Nephron progenitor cell (in vitro differentiated cells): ENCODE results near the gene PDGFC.

Experiments
- DNase-seq: peaks from one replicate; pipeline ENCODE4 v3.0.0; 2021
- H3K27ac Mint-ChIP-seq: 2 replicates; pipeline ENCODE4 v1.8.0; 2021; ENCODE audit warnings: mild to moderate bottlenecking, moderate library complexity, mixed read lengths
- H3K27me3 Mint-ChIP-seq: 2 replicates; pipeline ENCODE4 v1.8.0; 2021; ENCODE audit warnings: mild to moderate bottlenecking, low read depth, mixed read lengths; ENCODE audit not compliant: poor library complexity
- H3K36me3 Mint-ChIP-seq: 2 replicates; pipeline ENCODE4 v1.8.0; 2021; ENCODE audit warnings: low read depth, mixed read lengths
- H3K4me1 Mint-ChIP-seq: 2 replicates; pipeline ENCODE4 v1.8.0; 2021; ENCODE audit warnings: mixed read lengths
- H3K4me3 Mint-ChIP-seq: 2 replicates; pipeline ENCODE4 v1.8.0; 2021; ENCODE audit warnings: mild to moderate bottlenecking, moderate library complexity, mixed read lengths
- H3K9me3 Mint-ChIP-seq: 2 replicates; pipeline ENCODE4 v1.8.0; 2021; ENCODE audit warnings: mild to moderate bottlenecking, moderate library complexity, mixed read lengths
- TF ChIP-seq, protein P1 (sequence below): fragments of 200-600 bp; sonication (generic); IDR thresholded peaks from 2 replicates; pipeline ENCODE4 v1.5.0; 2021; ENCODE audit warnings: antibody characterized with exemption

PDGFC gene, protein sequence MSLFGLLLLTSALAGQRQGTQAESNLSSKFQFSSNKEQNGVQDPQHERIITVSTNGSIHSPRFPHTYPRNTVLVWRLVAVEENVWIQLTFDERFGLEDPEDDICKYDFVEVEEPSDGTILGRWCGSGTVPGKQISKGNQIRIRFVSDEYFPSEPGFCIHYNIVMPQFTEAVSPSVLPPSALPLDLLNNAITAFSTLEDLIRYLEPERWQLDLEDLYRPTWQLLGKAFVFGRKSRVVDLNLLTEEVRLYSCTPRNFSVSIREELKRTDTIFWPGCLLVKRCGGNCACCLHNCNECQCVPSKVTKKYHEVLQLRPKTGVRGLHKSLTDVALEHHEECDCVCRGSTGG

DNA sequence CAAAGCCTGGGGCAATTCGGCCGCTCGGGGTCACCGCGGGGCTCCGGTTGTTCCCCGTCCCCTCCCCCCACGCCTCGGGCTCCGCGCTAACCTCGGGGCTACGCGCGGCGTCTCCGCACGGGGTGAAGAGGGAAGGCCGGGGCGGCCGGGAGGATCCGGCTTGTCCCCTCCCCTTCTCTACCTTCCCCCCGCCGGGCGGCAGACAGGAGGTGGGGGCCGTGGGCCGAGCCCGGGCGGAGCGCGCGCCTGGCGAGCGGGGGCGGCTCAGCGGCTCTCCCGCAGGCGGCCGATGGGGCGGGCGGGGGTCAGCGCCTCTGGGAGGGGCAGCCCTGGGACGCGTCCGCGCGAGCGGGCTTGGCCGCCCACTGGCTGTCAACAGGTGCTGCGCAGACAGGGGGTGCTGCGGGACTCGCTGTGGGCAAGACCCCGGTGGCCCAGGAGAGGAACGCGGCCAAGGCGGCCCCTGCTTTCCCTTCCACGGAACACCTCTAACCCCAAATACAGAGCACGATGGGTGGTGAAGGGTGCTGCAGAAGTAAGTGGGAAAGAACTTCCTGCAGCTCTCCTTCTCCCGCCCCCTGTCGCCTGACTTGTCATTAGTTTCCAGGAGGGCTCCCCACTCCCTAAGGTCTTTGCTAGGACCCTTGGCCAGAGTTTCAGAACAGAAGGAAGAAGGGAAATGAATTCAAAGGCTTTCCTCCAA lies at the start of gene PDGFC:
Gene PDGFC, minus strand, starts transcription at position 124 of the 703 bp plus-strand sequence. CDS start 896 bp downstream, outside the sequence.
- Mint-ChIP-seq H3K27me3 (peaks cover 13% of the 10 kb centered on the region), H3K27ac (peak within 1 kb of the TSS; percentile 83), H3K4me3 (peak within 1 kb of the TSS; percentile 94), H3K9me3 (no peaks in the 10 kb centered on the region), H3K4me1 (peaks cover 67% of the 10 kb centered on the region), H3K36me3 (no peaks in the 10 kb centered on the region)
- TF ChIP-seq, protein P1, sequence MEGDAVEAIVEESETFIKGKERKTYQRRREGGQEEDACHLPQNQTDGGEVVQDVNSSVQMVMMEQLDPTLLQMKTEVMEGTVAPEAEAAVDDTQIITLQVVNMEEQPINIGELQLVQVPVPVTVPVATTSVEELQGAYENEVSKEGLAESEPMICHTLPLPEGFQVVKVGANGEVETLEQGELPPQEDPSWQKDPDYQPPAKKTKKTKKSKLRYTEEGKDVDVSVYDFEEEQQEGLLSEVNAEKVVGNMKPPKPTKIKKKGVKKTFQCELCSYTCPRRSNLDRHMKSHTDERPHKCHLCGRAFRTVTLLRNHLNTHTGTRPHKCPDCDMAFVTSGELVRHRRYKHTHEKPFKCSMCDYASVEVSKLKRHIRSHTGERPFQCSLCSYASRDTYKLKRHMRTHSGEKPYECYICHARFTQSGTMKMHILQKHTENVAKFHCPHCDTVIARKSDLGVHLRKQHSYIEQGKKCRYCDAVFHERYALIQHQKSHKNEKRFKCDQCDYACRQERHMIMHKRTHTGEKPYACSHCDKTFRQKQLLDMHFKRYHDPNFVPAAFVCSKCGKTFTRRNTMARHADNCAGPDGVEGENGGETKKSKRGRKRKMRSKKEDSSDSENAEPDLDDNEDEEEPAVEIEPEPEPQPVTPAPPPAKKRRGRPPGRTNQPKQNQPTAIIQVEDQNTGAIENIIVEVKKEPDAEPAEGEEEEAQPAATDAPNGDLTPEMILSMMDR: peak; percentile 30
- DNase-seq: peak; percentile 88

DNA sequence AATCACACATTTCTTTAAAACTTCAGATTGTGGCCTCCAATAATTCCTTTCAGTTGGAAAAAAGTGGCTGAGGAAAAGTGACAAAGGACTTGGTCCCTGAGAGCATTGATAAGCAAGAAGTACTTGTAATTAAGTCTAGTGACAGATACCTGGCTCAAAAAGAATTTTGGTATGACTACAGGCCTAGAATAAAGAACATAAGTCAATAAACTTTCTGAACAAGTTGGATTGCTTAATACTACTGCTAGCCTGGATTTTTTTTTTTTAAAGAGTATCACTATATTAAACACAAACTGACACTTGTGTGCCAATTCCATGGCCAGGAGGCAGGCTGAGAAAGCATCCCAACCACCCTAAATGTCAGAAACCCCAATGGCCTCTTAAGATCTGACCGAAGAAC lies 49.3 kb upstream of the PDGFC start:
- TF ChIP-seq, protein P1: no peak
- Mint-ChIP-seq H3K4me3 (no peak overlapping the region), H3K36me3 (no peaks in the 10 kb centered on the region), H3K9me3 (no peaks in the 10 kb centered on the region), H3K4me1 (no peaks in the 10 kb centered on the region), H3K27ac (no peak overlapping the region), H3K27me3 (no peaks in the 10 kb centered on the region)
- no peak for DNase-seq

DNA sequence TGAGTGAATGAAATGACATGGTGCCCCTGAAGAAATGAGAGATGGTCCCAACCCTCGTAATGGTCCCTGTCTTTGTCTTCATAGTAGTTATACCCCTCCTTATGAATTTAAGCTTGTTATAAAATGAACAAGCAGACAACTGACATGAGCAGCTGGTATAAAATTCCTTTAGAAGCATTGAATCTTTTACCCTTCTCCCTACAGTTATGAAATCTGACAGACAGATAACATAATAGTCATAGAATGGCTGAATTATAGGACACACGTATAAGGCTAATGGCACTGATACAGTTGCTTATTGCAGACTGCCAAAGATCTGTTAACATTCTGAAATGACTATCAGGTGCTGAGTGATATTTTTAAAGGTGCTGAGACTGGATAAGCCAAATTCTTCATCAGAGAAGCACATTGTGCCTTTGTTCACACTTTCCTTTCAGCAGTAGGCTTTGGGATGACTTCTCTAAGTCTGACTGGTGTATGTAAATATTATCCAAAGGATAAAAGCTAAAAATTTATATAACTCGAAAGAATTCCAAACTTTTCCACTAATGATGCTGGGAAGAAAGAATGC lies 47.4 kb upstream of the PDGFC start:
- no peak for DNase-seq

DNA sequence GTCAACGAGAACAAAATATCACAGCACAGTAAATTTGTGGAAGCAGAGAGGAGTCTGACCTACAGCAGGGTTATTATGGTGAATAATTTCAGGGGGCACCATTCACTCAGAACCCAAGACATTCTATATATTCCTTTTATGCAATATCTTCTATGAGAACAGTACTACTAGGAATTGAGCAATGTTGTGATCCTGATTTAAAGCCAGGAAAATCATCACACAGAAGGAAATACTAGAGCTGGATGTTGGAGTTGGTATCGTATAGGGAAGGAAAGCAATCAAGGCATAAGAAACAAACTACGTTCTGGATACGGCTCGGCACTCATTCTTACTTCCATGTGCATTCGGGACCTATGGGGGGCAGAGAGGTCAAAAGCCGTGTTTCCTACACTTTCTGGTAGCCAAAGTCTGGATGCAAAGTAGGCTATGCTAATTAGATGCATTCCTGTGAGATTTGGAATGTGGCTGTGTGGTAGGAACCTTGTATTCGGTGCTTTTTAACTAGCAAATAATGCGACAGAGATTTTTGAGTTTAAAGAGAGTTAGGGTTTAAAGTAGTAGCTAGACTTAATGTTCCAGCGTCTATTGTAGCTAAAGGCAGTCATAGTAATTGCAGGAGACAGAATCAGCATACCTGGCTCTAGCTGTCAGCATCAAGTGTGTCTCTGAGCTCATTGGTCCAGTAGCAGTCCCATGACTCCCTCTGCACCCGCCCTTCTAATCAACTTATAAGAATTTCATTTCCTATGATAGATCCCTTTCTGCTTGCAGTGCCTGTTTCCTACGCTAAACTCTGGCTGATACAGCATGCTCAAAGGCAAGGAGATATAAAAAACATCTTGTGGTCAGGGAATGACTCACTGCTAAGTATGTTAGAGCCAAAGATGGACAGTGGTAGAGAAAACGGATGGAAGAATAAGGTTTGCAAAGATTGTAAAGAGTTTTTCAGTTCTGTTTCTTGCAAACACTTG lies 43.3 kb upstream of the PDGFC start:
- H3K27ac Mint-ChIP-seq: no peak overlapping the region

More for the DNA sequence above, 47.4 kb upstream of the PDGFC start:
- no peak overlapping the region for H3K27ac Mint-ChIP-seq
- no peak overlapping the region for H3K4me3 Mint-ChIP-seq
- H3K27me3 Mint-ChIP-seq: no peaks in the 10 kb centered on the region
- TF ChIP-seq, protein P1: no peak
- no peaks in the 10 kb centered on the region for H3K9me3 Mint-ChIP-seq
- no peaks in the 10 kb centered on the region for H3K36me3 Mint-ChIP-seq
- H3K4me1 Mint-ChIP-seq: no peaks in the 10 kb centered on the region

DNA sequence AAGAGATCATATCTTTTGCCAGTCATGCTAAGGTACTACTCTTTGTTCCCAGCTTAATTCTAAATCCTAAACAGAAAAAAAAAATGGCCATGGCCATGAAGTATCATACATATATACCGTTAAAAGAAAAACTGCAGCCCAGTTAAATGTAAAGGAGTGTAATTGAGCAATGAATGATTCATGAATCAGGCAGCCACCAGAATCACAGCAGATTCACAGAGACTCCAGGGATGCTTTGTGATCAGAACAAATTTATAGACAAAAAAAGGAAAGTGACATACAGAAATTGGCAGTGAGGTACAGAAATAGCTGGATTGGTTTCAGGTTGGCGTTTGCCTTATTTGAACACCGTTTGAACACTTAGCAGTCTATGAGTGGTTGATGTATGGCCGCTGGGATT lies 42.1 kb upstream of the PDGFC start:
- TF ChIP-seq, protein P1: no peak
- Mint-ChIP-seq H3K4me1 (no peaks in the 10 kb centered on the region), H3K36me3 (no peaks in the 10 kb centered on the region), H3K27ac (no peak overlapping the region), H3K27me3 (peaks cover 2% of the 10 kb centered on the region), H3K9me3 (no peaks in the 10 kb centered on the region), H3K4me3 (no peak overlapping the region)
- no peak for DNase-seq

More for the DNA sequence above, 43.3 kb upstream of the PDGFC start:
- H3K36me3 Mint-ChIP-seq: no peaks in the 10 kb centered on the region
- TF ChIP-seq, protein P1: no peak
- H3K9me3 Mint-ChIP-seq: no peaks in the 10 kb centered on the region
- H3K27me3 Mint-ChIP-seq: no peaks in the 10 kb centered on the region
- no peak overlapping the region for H3K4me3 Mint-ChIP-seq
- no peak for DNase-seq
- no peaks in the 10 kb centered on the region for H3K4me1 Mint-ChIP-seq
